Fibroblast of lung (primary cell): ENCODE measurements around the gene MIA2. TPM values are rescaled to one million over a fixed set of nuclear protein-coding genes. Genes with fewer than 3 reads are reported as not detected.

ENCODE experiments used
- DNase-seq, 2 donors: peaks; one replicate each; pipeline versions ENCODE4 v3.0.0 to v3.0.0-alpha.2; 2010; ENCODE audit warnings: low read depth in 2 of 2
- H2AFZ ChIP-seq: 2 replicates; pipeline ENCODE4 v1.5.1; 2012; ENCODE audit warnings: low read length, control low read depth, inconsistent platforms
- H3K27ac ChIP-seq: 2 replicates; pipeline ENCODE4 v1.5.1; 2011; ENCODE audit warnings: low read length, control low read depth; ENCODE audit not compliant: insufficient read depth
- H3K27me3 ChIP-seq: 2 replicates; pipeline ENCODE4 v1.5.1; 2011; ENCODE audit warnings: mild to moderate bottlenecking, low read length; ENCODE audit not compliant: control insufficient read depth, insufficient read depth
- H3K36me3 ChIP-seq: 2 replicates; pipeline ENCODE4 v1.5.1; 2011; ENCODE audit warnings: low read length; ENCODE audit not compliant: control insufficient read depth, insufficient read depth
- H3K4me1 ChIP-seq: 2 replicates; pipeline ENCODE4 v1.5.1; 2011; ENCODE audit warnings: low read length; ENCODE audit not compliant: control insufficient read depth, insufficient read depth; ENCODE audit errors: extremely low read depth
- H3K4me2 ChIP-seq: 2 replicates; pipeline ENCODE4 v1.5.1; 2011; ENCODE audit warnings: low read length, control low read depth; ENCODE audit not compliant: insufficient read depth; ENCODE audit errors: extremely low read depth
- H3K4me3 ChIP-seq, 4 experiments: fragments of 200-600 bp in 1 of 4; sonication (generic) in 1 of 4; replicated peaks in 1 of 4; 2 replicates each; pipeline ENCODE4 v1.5.1; 2011 to 2016; ENCODE audit warnings: low read length in 4 of 4, low read depth in 3 of 4, mild to moderate bottlenecking in 3 of 4, control low read depth in 2 of 4, inconsistent platforms in 1 of 4, mixed read lengths in 1 of 4; ENCODE audit not compliant: insufficient read depth in 1 of 4; ENCODE audit errors: control extremely low read depth in 1 of 4
- H3K79me2 ChIP-seq: 2 replicates; pipeline ENCODE4 v1.5.1; 2012; ENCODE audit warnings: mild to moderate bottlenecking, low read length, inconsistent platforms; ENCODE audit not compliant: control insufficient read depth, insufficient read depth
- H3K9ac ChIP-seq: 2 replicates; pipeline ENCODE4 v1.5.1; 2011; ENCODE audit warnings: mild to moderate bottlenecking, low read length, control low read depth; ENCODE audit not compliant: insufficient read depth
- H3K9me3 ChIP-seq: 2 replicates; pipeline ENCODE4 v1.5.1; 2012; ENCODE audit warnings: low read depth, low read length; ENCODE audit not compliant: control insufficient read depth, insufficient read depth
- H4K20me1 ChIP-seq: 2 replicates; pipeline ENCODE4 v1.5.1; 2011; ENCODE audit warnings: low read length; ENCODE audit not compliant: control insufficient read depth, insufficient read depth; ENCODE audit errors: extremely low read depth
- EZH2 ChIP-seq: IDR thresholded peaks from 2 replicates; pipeline ENCODE4 v1.5.1; 2012; ENCODE audit warnings: low read length, control low read depth, mild to moderate bottlenecking; ENCODE audit errors: missing control alignments
- polyA plus RNA-seq, 2 donors: library from polyadenylated mRNA; depleted of rRNA in 1 of 2; stranded (reverse) in 1 of 2; unstranded in 1 of 2; fragments of >200 nt; gene quantifications; 2 replicates each; pipeline ENCODE4 v1.2.1, GENCODE V29; 2011 to 2012; ENCODE audit warnings: missing spikeins in 1 of 2
- total RNA-seq: library from RNA; depleted of rRNA; stranded (reverse); fragments of >200 nt; gene quantifications from 2 replicates; pipeline ENCODE4 v1.2.1, GENCODE V29; 2014
- TF ChIP-seq, protein P1 (sequence below), 2 donors: IDR thresholded peaks in 1 of 2; conservative IDR thresholded peaks in 1 of 2; 1 replicate in 1 of 2; 2 replicates in 1 of 2; pipeline ENCODE4 v1.5.1; 2011 to 2012; ENCODE audit warnings: low read length in 2 of 2, control low read depth in 1 of 2, inconsistent platforms in 1 of 2, low read depth in 1 of 2, mild to moderate bottlenecking in 1 of 2

Gene MIA2
- total and polyA plus RNA-seq, 2 donors (not counting 1 experiment from before 2014, with no cell fraction given): 9.7 to 15.0 TPM

DNA sequence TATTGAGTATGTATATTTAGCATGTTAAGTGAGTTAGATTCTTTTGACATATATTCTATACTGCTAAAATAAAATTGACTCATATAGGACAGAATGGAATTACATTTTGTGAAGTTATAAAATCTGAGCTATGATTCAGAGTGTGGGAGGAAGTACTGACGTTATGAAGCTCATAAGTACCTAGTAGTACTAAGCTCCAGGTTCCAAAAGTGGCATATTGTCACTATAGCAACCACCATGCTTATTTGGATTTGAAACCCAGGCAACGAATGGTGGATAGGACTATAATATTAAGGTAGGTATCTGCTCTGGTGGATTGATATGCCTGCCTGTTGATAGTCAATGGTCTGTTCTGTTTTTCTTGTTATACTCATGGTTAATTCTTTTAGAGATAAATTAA is 200.7 kb downstream of the MIA2 start:
- Histone ChIP-seq H2AFZ (no peak overlapping the region), H3K9ac (no peak overlapping the region), H3K4me1 (peaks cover 2% of the 10 kb centered on the region), H3K27me3 (no peaks in the 10 kb centered on the region), H3K36me3 (no peaks in the 10 kb centered on the region), H3K27ac (no peak overlapping the region), H3K9me3 (no peaks in the 10 kb centered on the region), H3K79me2 (peaks cover 23% of the 10 kb centered on the region), H4K20me1 (no peaks in the 10 kb centered on the region), H3K4me2 (no peak overlapping the region), H3K4me3 (no peak overlapping the region)
- TF ChIP-seq EZH2: no peak
- TF ChIP-seq, protein P1, sequence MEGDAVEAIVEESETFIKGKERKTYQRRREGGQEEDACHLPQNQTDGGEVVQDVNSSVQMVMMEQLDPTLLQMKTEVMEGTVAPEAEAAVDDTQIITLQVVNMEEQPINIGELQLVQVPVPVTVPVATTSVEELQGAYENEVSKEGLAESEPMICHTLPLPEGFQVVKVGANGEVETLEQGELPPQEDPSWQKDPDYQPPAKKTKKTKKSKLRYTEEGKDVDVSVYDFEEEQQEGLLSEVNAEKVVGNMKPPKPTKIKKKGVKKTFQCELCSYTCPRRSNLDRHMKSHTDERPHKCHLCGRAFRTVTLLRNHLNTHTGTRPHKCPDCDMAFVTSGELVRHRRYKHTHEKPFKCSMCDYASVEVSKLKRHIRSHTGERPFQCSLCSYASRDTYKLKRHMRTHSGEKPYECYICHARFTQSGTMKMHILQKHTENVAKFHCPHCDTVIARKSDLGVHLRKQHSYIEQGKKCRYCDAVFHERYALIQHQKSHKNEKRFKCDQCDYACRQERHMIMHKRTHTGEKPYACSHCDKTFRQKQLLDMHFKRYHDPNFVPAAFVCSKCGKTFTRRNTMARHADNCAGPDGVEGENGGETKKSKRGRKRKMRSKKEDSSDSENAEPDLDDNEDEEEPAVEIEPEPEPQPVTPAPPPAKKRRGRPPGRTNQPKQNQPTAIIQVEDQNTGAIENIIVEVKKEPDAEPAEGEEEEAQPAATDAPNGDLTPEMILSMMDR (conservative IDR thresholded peaks at IDR 0.05 in 1 of 2, IDR thresholded peaks at IDR 0.05 in 1 of 2; ENCODE audit: low read depth in 1 of 2, low read length in 2 of 2): no peak
- no peak for DNase-seq

DNA sequence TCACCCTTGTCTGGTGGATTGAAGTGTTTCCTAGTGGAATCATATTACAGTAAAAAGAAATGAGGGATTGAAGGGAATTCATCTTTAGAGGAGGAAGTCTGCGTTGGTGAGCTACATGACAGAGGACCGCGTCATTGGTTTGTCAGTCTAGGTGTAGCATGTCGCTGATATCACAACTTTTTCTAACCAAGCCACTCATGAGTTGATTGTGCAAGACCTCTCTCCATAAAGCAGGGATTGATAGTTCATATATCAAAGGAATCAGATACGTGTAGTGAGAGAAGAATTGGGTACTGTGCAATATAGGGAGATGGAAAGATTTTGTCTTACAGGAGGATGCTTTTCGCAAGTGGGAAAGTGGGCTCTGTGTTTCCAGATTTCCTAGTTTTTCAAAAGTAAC is 201.5 kb downstream of the MIA2 start:
- Histone ChIP-seq H3K4me1 (peaks cover 2% of the 10 kb centered on the region), H4K20me1 (no peaks in the 10 kb centered on the region), H2AFZ (no peak overlapping the region), H3K27ac (no peak overlapping the region), H3K79me2 (peaks cover 15% of the 10 kb centered on the region), H3K36me3 (no peaks in the 10 kb centered on the region), H3K4me2 (no peak overlapping the region), H3K27me3 (no peaks in the 10 kb centered on the region), H3K4me3 (no peak overlapping the region), H3K9me3 (no peaks in the 10 kb centered on the region), H3K9ac (no peak overlapping the region)
- no peak for DNase-seq
- no peak for TF ChIP-seq EZH2
- TF ChIP-seq, protein P1 (conservative IDR thresholded peaks at IDR 0.05 in 1 of 2, IDR thresholded peaks at IDR 0.05 in 1 of 2; ENCODE audit: low read depth in 1 of 2, low read length in 2 of 2): no peak

Other genes starting within 250 kb of the MIA2 start
- 242 and 287 TPM in 2 replicates for gene SEC23A, start 130.7 kb upstream of the MIA2 start, total RNA-seq
- gene SEC23A, start 130.7 kb upstream of the MIA2 start, polyA plus RNA-seq: 192 and 271 TPM in 2 replicates
- gene GEMIN2, start 119.6 kb upstream of the MIA2 start, total RNA-seq: 16.5 and 27.0 TPM in 2 replicates
- gene GEMIN2, start 119.6 kb upstream of the MIA2 start, polyA plus RNA-seq: 14.3 and 17.3 TPM in 2 replicates
- 26.2 and 35.3 TPM in 2 replicates for gene TRAPPC6B, start 63.6 kb upstream of the MIA2 start, total RNA-seq
- 25.4 and 31.5 TPM in 2 replicates for gene TRAPPC6B, start 63.6 kb upstream of the MIA2 start, polyA plus RNA-seq
- 13.1 and 14.4 TPM in 2 replicates for gene PNN, start 58.7 kb upstream of the MIA2 start, total RNA-seq
- gene PNN, start 58.7 kb upstream of the MIA2 start, polyA plus RNA-seq: 14.9 and 16.0 TPM in 2 replicates
- 16.3 and 18.5 TPM in 2 replicates for gene FBXO33, start 198.5 kb downstream of the MIA2 start, total RNA-seq
- 12.6 and 13.4 TPM in 2 replicates for gene FBXO33, start 198.5 kb downstream of the MIA2 start, polyA plus RNA-seq